Hepatocyte (in vitro differentiated cells): Measurements from ENCODE around the gene CRB3. TPM values are rescaled to one million over a fixed set of nuclear protein-coding genes. Genes with fewer than 3 reads are reported as not detected.

Source experiments
- DNase-seq: peaks from one replicate; pipeline ENCODE4 v3.0.0-alpha.2; 2016; ENCODE audit warnings: low spot score
- H2AFZ ChIP-seq: fragments of 200-600 bp; sonication (generic); 2 replicates; pipeline ENCODE4 v1.6.0; 2016; ENCODE audit warnings: antibody characterized with exemption, mild to moderate bottlenecking
- H3K27ac ChIP-seq: fragments of 200-600 bp; sonication (generic); 2 replicates; pipeline ENCODE4 v1.5.1; 2016; ENCODE audit warnings: mild to moderate bottlenecking
- H3K27me3 ChIP-seq: fragments of 200-600 bp; sonication (generic); 2 replicates; pipeline ENCODE4 v1.6.1; 2016
- H3K36me3 ChIP-seq: fragments of 200-600 bp; sonication (generic); replicated peaks from 2 replicates; pipeline ENCODE4 v1.5.1; 2016; ENCODE audit warnings: low read depth; ENCODE audit not compliant: insufficient read depth
- H3K4me1 ChIP-seq: fragments of 200-600 bp; sonication (generic); 2 replicates; pipeline ENCODE4 v1.5.1; 2016; ENCODE audit warnings: mild to moderate bottlenecking, moderate library complexity; ENCODE audit not compliant: insufficient read depth
- H3K4me2 ChIP-seq: fragments of 200-600 bp; sonication (generic); 2 replicates; pipeline ENCODE4 v1.6.0; 2016
- H3K4me3 ChIP-seq: fragments of 200-600 bp; sonication (generic); 2 replicates; pipeline ENCODE4 v1.5.1; 2016; ENCODE audit warnings: mild to moderate bottlenecking
- H3K79me2 ChIP-seq: fragments of 200-600 bp; sonication (generic); 2 replicates; pipeline ENCODE4 v1.6.0; 2017; ENCODE audit warnings: mild to moderate bottlenecking
- H3K9me2 ChIP-seq: fragments of 200-600 bp; sonication (generic); replicated peaks from 2 replicates; pipeline ENCODE4 v1.6.0; 2017; ENCODE audit warnings: mild to moderate bottlenecking; ENCODE audit not compliant: insufficient read depth
- H3K9me3 ChIP-seq: fragments of 200-600 bp; sonication (generic); 2 replicates; pipeline ENCODE4 v1.5.1; 2016; ENCODE audit warnings: low read depth, mild to moderate bottlenecking
- H4K20me1 ChIP-seq: fragments of 200-600 bp; sonication (generic); 2 replicates; pipeline ENCODE4 v1.6.0; 2016; ENCODE audit warnings: mild to moderate bottlenecking; ENCODE audit not compliant: insufficient read depth, poor library complexity, severe bottlenecking
- CTCF ChIP-seq: fragments of 200-600 bp; sonication (generic); IDR thresholded peaks from 2 replicates; pipeline ENCODE4 v1.5.1; 2016; ENCODE audit warnings: antibody characterized with exemption, mild to moderate bottlenecking; ENCODE audit not compliant: poor library complexity
- EZH2 ChIP-seq: fragments of 200-600 bp; sonication (generic); IDR thresholded peaks from 2 replicates; pipeline ENCODE4 v1.6.1; 2016; ENCODE audit warnings: antibody characterized with exemption, mild to moderate bottlenecking, borderline replicate concordance
- EZH2phosphoT487 ChIP-seq: fragments of 200-600 bp; sonication (generic); IDR thresholded peaks from one replicate; pipeline ENCODE4 v1.6.1; 2018; ENCODE audit warnings: antibody characterized with exemption, mild to moderate bottlenecking, low read depth, moderate library complexity; ENCODE audit not compliant: unreplicated experiment, severe bottlenecking
- WGBS: methylation state at CpG from one replicate; pipeline ENCODE4 v1.1.6; 2016; ENCODE audit warnings: low lambda C conversion rate; ENCODE audit errors: missing lambda C conversion rate; 5-methylcytosine and 5-hydroxymethylcytosine counted together
- polyA plus RNA-seq: library from polyadenylated mRNA; unstranded; fragments of >200 nt; fragmentation: Nextera tagmentation; extraction: Ambion mirVana; gene quantifications from 2 replicates; pipeline ENCODE4 v1.2.1, GENCODE V29; 2016
- total RNA-seq: library from RNA; depleted of rRNA; stranded (reverse); fragments of >200 nt; gene quantifications from 2 replicates; pipeline ENCODE4 v1.2.3, GENCODE V29; 2014

Gene CRB3
- total and polyA plus RNA-seq, 2 experiments from 2014 or later: 42.5 to 71.4 TPM

GRCh38 chr19:6481541-6482342, 17.7 kb downstream of the CRB3 start, which contains the start of gene DENND1C:
TSS of gene DENND1C (minus strand) at chr19:6481787. CDS start at chr19:6481695, 92 bp downstream.
- no peaks in the 10 kb centered on the region for H3K9me2 ChIP-seq
- H3K4me3 ChIP-seq: no peak within 1 kb of the TSS
- H3K27ac ChIP-seq: no peak within 1 kb of the TSS
- TF ChIP-seq EZH2 (no peak), CTCF (peak; percentile 42), EZH2phosphoT487 (no peak)
- 62% methylated on average over 24 of the region's 24 CpGs for WGBS
- DNase-seq: peak; percentile 45
- H2AFZ ChIP-seq: no peak within 1 kb of the TSS
- no peaks in the 10 kb centered on the region for H4K20me1 ChIP-seq
- H3K36me3 ChIP-seq: no peaks in the 10 kb centered on the region
- H3K4me2 ChIP-seq: no peak within 1 kb of the TSS
- no peaks in the 10 kb centered on the region for H3K9me3 ChIP-seq
- H3K79me2 ChIP-seq: no peaks in the 10 kb centered on the region
- no peaks in the 10 kb centered on the region for H3K27me3 ChIP-seq
- no peaks in the 10 kb centered on the region for H3K4me1 ChIP-seq

- Histone ChIP-seq H3K9me3 (no peaks in the 10 kb centered on the region), H3K36me3 (no peaks in the 10 kb centered on the region), H3K4me3 (no peak overlapping the region), H4K20me1 (no peaks in the 10 kb centered on the region), H3K4me1 (no peaks in the 10 kb centered on the region), H3K27me3 (no peaks in the 10 kb centered on the region), H3K79me2 (no peaks in the 10 kb centered on the region), H2AFZ (no peak overlapping the region), H3K4me2 (no peak overlapping the region), H3K27ac (no peak overlapping the region), H3K9me2 (no peaks in the 10 kb centered on the region)
- WGBS: 96% methylated on average over 8 of the region's 8 CpGs
- TF ChIP-seq EZH2: no peak
- DNase-seq: no peak
Measured at GRCh38 chr19:6482343-6482686, 18.2 kb downstream of the CRB3 start.

- H3K9me3 ChIP-seq: no peaks in the 10 kb centered on the region
- H3K4me1 ChIP-seq: no peaks in the 10 kb centered on the region
- no peaks in the 10 kb centered on the region for H3K36me3 ChIP-seq
- H3K4me2 ChIP-seq: no peak overlapping the region
- H3K79me2 ChIP-seq: no peaks in the 10 kb centered on the region
- WGBS: 70% methylated on average over 3 of the region's 3 CpGs
- no peak overlapping the region for H3K27ac ChIP-seq
- H3K9me2 ChIP-seq: no peaks in the 10 kb centered on the region
- no peaks in the 10 kb centered on the region for H3K27me3 ChIP-seq
- no peak overlapping the region for H3K4me3 ChIP-seq
- no peak overlapping the region for H2AFZ ChIP-seq
- no peak for TF ChIP-seq EZH2phosphoT487
- no peak for TF ChIP-seq CTCF
- TF ChIP-seq EZH2: no peak
- DNase-seq: no peak
- no peaks in the 10 kb centered on the region for H4K20me1 ChIP-seq
Measured at GRCh38 chr19:6483235-6483634, 19.2 kb downstream of the CRB3 start.

- H3K79me2 ChIP-seq: no peaks in the 10 kb centered on the region
- H3K27me3 ChIP-seq: no peaks in the 10 kb centered on the region
- H2AFZ ChIP-seq: no peak overlapping the region
- TF ChIP-seq EZH2: no peak
- no peak for TF ChIP-seq CTCF
- TF ChIP-seq EZH2phosphoT487: no peak
- DNase-seq: no peak
- WGBS: 88% methylated on average over 8 of the region's 8 CpGs
- H3K4me2 ChIP-seq: no peak overlapping the region
- H3K4me3 ChIP-seq: no peak overlapping the region
- no peaks in the 10 kb centered on the region for H4K20me1 ChIP-seq
- no peaks in the 10 kb centered on the region for H3K9me3 ChIP-seq
- no peaks in the 10 kb centered on the region for H3K36me3 ChIP-seq
- H3K27ac ChIP-seq: no peak overlapping the region
- no peaks in the 10 kb centered on the region for H3K9me2 ChIP-seq
- no peaks in the 10 kb centered on the region for H3K4me1 ChIP-seq
Measured at GRCh38 chr19:6484230-6484629, 20.2 kb downstream of the CRB3 start.
